ENCODE results near the gene PTPRT. TPM values are rescaled to one million over a fixed set of nuclear protein-coding genes. Genes with fewer than 3 reads are reported as not detected.

The PTPRT gene
- total RNA-seq, 4 donors from 2014 or later, result 0.57 to 2.0 (median 0.83) TPM

DNA sequence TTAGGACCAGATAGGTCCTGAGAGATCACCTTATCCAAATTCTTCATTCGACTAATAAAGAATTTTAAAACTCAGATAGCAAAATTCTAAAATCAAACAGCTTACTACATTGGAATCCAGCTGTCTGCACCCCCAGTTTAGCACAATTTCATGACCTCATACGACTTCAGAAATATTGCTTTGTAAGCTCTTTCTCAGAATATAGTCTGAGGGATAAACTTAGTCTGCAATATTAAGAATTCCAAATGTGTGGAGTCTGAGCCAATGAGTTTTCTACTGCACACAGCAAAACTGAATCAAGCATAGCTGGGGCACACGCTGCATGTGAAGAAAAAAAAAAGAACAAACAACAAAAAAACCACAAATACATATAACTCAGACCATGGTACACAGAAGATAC, 1029.9 kb downstream of the PTPRT start:
- TF ChIP-seq, protein P1, sequence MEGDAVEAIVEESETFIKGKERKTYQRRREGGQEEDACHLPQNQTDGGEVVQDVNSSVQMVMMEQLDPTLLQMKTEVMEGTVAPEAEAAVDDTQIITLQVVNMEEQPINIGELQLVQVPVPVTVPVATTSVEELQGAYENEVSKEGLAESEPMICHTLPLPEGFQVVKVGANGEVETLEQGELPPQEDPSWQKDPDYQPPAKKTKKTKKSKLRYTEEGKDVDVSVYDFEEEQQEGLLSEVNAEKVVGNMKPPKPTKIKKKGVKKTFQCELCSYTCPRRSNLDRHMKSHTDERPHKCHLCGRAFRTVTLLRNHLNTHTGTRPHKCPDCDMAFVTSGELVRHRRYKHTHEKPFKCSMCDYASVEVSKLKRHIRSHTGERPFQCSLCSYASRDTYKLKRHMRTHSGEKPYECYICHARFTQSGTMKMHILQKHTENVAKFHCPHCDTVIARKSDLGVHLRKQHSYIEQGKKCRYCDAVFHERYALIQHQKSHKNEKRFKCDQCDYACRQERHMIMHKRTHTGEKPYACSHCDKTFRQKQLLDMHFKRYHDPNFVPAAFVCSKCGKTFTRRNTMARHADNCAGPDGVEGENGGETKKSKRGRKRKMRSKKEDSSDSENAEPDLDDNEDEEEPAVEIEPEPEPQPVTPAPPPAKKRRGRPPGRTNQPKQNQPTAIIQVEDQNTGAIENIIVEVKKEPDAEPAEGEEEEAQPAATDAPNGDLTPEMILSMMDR (IDR thresholded peaks at IDR 0.05; ENCODE audit: low read depth), result no peak

DNA sequence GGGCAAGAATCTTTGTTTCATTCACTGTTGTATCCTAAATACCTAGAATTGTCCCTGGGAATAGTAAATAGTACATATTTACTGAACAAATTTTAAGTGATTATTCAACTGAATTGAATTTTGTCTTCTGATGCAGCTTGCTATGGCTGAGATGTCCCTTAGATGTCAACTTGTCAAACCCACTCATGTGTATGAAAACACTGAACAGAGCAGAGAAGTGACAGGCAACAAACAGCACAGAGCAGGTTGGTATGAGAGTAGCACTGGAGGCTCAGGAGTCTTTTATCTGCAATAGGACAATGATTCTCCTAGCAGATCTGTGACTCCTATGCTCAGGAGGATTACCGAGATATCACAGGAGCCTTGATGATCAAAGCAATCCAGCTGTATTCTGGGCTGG, 1031.4 kb downstream of the PTPRT start:
- TF ChIP-seq, protein P1 (IDR thresholded peaks at IDR 0.05; ENCODE audit: low read depth), result no peak

DNA sequence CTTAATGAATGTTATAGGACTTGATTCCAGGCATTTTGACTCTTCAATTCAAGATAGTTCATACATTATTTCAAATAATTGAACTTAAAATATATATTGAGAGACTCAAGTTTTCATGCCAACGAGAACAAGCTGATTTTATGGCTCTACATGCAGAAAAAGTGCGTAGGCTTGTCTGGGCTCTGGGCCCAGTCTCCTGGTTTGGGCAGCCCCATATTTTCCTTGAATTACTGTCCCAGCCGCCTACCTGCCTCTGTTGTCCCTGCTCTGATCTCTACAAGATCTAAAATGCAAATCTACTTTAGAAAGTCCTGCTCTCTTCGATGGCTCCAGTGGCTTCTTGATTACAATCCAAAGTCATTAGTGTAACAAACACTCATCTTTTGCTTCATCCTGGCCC, 1034.1 kb downstream of the PTPRT start:
- TF ChIP-seq, protein P1 (IDR thresholded peaks at IDR 0.05; ENCODE audit: low read depth), result no peak

DNA sequence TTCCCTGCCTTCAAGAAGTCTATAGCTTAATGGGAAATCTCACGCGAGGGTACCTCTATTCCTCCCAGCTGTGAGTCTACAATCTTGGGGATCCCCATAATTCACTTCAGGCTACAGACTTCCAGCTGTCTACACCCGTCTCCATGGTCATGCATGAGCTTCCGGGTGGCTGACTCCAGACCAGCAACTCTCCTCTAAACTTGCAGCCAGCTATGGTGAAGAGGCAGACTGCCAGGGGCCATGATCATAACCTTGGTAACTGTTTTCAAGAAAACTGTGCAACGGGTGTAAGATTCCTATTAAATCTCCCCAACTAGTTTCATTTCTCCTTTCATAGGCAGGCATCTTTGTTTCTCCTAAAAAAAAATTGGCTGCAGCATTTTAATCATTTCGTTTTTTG, 1037.1 kb downstream of the PTPRT start:
- TF ChIP-seq, protein P1 (IDR thresholded peaks at IDR 0.05; ENCODE audit: low read depth), result no peak

DNA sequence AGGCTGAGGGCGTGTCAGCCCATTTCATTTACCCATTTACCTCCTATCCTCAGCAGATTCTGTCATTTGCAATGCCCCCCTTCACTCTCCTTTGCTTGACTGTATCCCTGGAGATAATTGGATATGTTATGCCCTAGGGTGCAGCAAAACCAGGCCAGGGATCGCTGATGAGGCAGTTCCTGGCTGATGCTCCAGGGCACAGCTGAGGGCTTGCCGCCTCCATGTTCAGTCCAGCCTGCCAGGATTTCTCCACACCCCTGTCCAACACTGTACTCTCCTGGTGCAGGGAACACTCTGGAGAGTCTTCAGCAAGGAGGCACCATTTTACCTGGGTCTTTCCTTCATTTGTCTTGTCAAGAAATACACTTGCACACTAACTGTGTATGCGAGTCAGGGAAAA, 1039.5 kb downstream of the PTPRT start:
- TF ChIP-seq, protein P1 (IDR thresholded peaks at IDR 0.05; ENCODE audit: low read depth), result no peak

DNA sequence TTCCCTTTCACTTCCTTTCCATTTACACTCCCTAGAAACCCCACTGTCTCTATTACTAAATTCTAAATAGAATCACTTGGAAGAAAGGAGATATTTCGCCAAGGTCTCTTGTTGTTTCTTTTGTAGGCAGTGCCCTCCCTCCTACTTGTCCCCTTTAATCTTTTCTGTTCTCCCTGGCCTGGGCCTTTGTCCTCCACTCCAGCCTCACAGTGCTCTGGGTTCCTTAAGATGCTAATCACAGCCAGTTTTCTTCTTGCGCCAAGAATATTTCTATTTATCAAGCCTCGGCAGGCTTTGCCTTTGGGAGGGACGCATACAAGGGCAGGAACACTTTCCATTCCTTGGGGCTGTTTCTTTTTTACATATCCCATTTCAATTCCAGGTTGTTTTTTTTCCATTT, 1051.0 kb downstream of the PTPRT start:
- TF ChIP-seq, protein P1 (IDR thresholded peaks at IDR 0.05; ENCODE audit: low read depth), result no peak

DNA sequence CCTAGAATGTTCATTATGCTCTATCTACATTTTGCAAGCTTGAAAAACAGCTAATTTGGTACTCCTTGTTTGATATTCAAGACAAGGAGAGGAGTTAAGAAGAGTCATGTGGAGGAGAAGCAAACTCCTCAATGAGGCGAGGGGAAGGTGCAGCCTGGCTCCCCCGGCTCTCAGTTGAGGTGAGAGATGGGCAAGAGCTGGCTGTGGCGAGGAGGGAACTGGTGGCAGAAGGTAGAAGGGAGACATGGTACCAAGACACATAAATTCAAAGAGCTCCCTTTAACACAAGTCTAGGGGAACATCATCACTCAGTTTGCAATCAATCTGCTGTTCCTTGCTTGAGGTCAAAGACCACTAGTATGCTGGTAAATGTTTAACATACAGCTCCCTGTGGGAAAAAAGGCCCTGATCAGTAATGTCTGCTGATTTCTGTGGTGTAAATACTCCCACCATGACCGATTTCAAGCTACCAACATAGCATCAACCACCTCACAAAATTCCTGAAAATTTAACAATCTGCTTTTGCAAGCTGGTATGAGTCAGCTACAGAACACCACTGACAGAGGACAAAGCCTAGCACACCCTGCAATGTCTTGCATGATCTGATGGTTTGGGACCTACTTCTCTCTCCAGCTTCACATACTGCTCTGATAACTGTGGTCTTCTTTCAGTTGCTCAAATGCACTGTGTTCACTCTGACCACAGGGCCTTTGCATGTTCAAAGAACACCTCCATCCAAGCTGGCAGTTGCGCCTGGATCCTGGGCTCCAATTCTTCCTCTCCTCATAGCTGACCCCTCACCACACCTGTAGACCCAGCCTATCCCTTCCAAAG, 1055.2 kb downstream of the PTPRT start:
- TF ChIP-seq, protein P1 (IDR thresholded peaks at IDR 0.05; ENCODE audit: low read depth), result no peak
